ENCODE data around the gene TFAM.

The TFAM gene

GRCh38 chr10:58438986-58439385 is 53.8 kb downstream of the TFAM start:
- Histone ChIP-seq H3K27me3 (ENCODE audit: insufficient read depth, low read length, poor library complexity) (peaks cover 5% of the 10 kb centered on the region), H3K9ac (ENCODE audit: low read depth, low read length) (no peak overlapping the region), H3K4me2 (ENCODE audit: insufficient read depth, low read length) (no peak overlapping the region), H3K9me3 (ENCODE audit: insufficient read depth, low read length, severe bottlenecking) (no peaks in the 10 kb centered on the region), H3K79me2 (ENCODE audit: insufficient read depth, low read length) (no peaks in the 10 kb centered on the region), H3K4me1 (ENCODE audit: insufficient read depth, low read length) (peaks cover 5% of the 10 kb centered on the region), H4K20me1 (ENCODE audit: insufficient read depth, low read length) (no peaks in the 10 kb centered on the region), H2AFZ (ENCODE audit: low read depth, low read length) (no peak overlapping the region), H3K27ac (ENCODE audit: low read length) (no peak overlapping the region), H3K4me3 (ENCODE audit: low read depth in 1 of 2, low read length in 2 of 2) (no peak overlapping the region), H3K36me3 (ENCODE audit: insufficient read depth, low read length) (no peaks in the 10 kb centered on the region)
- DNase-seq: no peak
- no peak for ATAC-seq (ENCODE audit: insufficient read depth, low read depth)
- no peak for TF ChIP-seq EZH2 (IDR thresholded peaks at IDR 0.05; ENCODE audit: borderline replicate concordance, low read depth, low read length, severe bottlenecking)
- TF ChIP-seq, protein P1, sequence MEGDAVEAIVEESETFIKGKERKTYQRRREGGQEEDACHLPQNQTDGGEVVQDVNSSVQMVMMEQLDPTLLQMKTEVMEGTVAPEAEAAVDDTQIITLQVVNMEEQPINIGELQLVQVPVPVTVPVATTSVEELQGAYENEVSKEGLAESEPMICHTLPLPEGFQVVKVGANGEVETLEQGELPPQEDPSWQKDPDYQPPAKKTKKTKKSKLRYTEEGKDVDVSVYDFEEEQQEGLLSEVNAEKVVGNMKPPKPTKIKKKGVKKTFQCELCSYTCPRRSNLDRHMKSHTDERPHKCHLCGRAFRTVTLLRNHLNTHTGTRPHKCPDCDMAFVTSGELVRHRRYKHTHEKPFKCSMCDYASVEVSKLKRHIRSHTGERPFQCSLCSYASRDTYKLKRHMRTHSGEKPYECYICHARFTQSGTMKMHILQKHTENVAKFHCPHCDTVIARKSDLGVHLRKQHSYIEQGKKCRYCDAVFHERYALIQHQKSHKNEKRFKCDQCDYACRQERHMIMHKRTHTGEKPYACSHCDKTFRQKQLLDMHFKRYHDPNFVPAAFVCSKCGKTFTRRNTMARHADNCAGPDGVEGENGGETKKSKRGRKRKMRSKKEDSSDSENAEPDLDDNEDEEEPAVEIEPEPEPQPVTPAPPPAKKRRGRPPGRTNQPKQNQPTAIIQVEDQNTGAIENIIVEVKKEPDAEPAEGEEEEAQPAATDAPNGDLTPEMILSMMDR (IDR thresholded peaks at IDR 0.05; ENCODE audit: borderline replicate concordance, extremely low read depth, low read length, poor library complexity, severe bottlenecking): no peak

DNA sequence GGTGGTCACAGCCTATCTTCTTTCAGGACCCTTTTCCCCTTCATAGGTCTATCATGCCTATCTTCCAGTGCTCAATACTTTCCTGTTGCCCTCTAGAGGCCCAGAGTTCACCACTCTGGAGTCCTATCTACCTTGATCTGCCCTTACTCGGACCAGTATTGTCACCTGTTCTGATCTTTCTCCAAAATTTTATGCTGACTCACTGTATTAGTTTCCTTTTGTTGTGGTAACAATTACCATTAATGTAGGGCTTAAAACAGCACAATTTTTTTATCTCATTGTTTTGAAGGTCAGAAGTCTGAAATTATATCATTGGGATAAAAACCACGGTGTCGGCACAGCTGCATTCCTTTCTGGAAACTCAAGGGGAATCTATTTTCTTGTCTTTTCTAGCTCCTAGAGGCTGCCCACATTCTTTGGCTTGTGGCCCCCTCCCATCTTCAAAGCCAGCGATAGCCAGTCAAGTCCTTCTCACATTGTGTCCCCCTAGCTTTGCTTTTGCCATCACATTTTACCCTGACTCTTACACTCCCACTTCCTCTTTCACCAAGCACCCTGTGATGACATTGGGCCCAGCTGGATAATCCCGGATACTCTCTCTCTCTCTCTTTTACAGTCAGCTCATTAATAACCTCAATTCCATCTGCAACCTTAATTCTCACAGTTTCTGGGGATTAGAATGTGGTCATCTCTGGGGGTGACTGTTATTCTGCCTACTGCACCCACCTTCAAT is 54.6 kb downstream of the TFAM start:
- H3K4me1 ChIP-seq (ENCODE audit: insufficient read depth, low read length): peaks cover 5% of the 10 kb centered on the region
- H3K4me2 ChIP-seq (ENCODE audit: insufficient read depth, low read length): no peak overlapping the region
- H3K36me3 ChIP-seq (ENCODE audit: insufficient read depth, low read length): no peaks in the 10 kb centered on the region
- H3K4me3 ChIP-seq (ENCODE audit: low read depth in 1 of 2, low read length in 2 of 2): no peak overlapping the region
- H3K79me2 ChIP-seq (ENCODE audit: insufficient read depth, low read length): no peaks in the 10 kb centered on the region
- H3K9me3 ChIP-seq (ENCODE audit: insufficient read depth, low read length, severe bottlenecking): no peaks in the 10 kb centered on the region
- no peak for ATAC-seq (ENCODE audit: insufficient read depth, low read depth)
- no peak for TF ChIP-seq EZH2 (IDR thresholded peaks at IDR 0.05; ENCODE audit: borderline replicate concordance, low read depth, low read length, severe bottlenecking)
- TF ChIP-seq, protein P1 (IDR thresholded peaks at IDR 0.05; ENCODE audit: borderline replicate concordance, extremely low read depth, low read length, poor library complexity, severe bottlenecking): no peak
- H3K27ac ChIP-seq (ENCODE audit: low read length): no peak overlapping the region
- H3K9ac ChIP-seq (ENCODE audit: low read depth, low read length): no peak overlapping the region
- H2AFZ ChIP-seq (ENCODE audit: low read depth, low read length): no peak overlapping the region
- no peak for DNase-seq
- no peaks in the 10 kb centered on the region for H4K20me1 ChIP-seq (ENCODE audit: insufficient read depth, low read length)
- peaks cover 5% of the 10 kb centered on the region for H3K27me3 ChIP-seq (ENCODE audit: insufficient read depth, low read length, poor library complexity)

- Histone ChIP-seq H3K4me2 (ENCODE audit: insufficient read depth, low read length) (no peak overlapping the region), H3K4me1 (ENCODE audit: insufficient read depth, low read length) (peaks cover 5% of the 10 kb centered on the region), H3K9me3 (ENCODE audit: insufficient read depth, low read length, severe bottlenecking) (no peaks in the 10 kb centered on the region), H3K36me3 (ENCODE audit: insufficient read depth, low read length) (no peaks in the 10 kb centered on the region), H3K27ac (ENCODE audit: low read length) (no peak overlapping the region), H3K9ac (ENCODE audit: low read depth, low read length) (no peak overlapping the region), H3K27me3 (ENCODE audit: insufficient read depth, low read length, poor library complexity) (peaks cover 5% of the 10 kb centered on the region), H3K4me3 (ENCODE audit: low read depth in 1 of 2, low read length in 2 of 2) (no peak overlapping the region), H3K79me2 (ENCODE audit: insufficient read depth, low read length) (no peaks in the 10 kb centered on the region), H2AFZ (ENCODE audit: low read depth, low read length) (no peak overlapping the region), H4K20me1 (ENCODE audit: insufficient read depth, low read length) (no peaks in the 10 kb centered on the region)
- ATAC-seq (ENCODE audit: insufficient read depth, low read depth): no peak
- TF ChIP-seq, protein P1 (IDR thresholded peaks at IDR 0.05; ENCODE audit: borderline replicate concordance, extremely low read depth, low read length, poor library complexity, severe bottlenecking): no peak
- TF ChIP-seq EZH2 (IDR thresholded peaks at IDR 0.05; ENCODE audit: borderline replicate concordance, low read depth, low read length, severe bottlenecking): no peak
- DNase-seq: no peak
Measured at GRCh38 chr10:58440484-58440883, 55.3 kb downstream of the TFAM start.

Measured in DND-41 (cell line).